Measurements from ENCODE around the gene CCDC86.

CCDC86 gene

DNA sequence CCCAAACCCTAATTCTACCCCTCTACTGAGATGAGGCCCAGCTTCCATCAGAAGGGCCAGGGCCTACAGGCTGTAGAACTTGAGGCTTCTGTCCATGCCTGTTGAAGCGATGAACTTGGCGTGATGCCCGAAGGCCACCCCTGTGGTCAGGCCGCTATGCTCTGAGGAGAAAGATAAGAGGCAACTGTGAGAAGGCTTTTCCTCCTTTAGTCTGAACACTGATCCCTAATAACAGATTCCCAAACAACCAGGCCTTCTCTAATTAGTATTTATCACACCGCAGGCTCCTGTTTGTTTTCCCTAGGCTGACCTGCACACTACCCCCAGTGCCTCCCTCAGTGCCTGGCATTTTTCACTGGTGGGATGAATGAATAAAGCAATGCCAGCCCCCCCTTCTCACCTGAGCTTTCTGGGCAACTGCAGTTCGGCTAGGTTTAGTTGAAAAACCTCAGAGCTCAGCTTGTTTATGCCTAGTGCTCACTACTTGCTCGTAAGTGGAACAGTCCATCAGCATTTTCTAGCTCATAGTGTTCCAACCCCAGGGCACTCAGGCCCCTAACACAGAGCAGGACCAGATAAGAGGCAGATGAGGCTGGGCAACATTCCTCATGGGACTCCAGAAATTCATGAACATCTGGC lies 49.3 kb downstream of the CCDC86 start:
- ATAC-seq (no peak), DNase-seq (no peak)

DNA sequence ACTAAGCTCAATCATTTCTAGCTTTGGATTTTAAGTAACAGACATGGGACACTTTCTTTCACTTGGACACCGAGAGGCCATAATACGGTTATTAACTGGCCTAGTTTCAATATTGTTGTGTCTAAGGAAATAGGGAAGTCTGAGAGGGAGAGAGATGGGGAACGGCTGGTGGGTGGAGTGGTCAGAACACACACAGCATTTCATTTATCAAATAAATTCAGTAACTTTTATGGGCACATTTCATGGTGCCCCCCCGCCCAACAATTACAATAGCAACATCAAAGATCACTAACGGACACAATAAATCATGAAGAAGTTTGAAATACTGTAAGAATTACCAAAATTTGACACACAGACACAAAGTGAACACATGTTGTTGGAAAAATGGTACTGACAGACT lies 53.8 kb downstream of the CCDC86 start:
- ATAC-seq (no peak), DNase-seq (no peak)

GRCh38 chr11:60897496-60897895 lies 55.6 kb downstream of the CCDC86 start:
- ATAC-seq = no peak

DNA sequence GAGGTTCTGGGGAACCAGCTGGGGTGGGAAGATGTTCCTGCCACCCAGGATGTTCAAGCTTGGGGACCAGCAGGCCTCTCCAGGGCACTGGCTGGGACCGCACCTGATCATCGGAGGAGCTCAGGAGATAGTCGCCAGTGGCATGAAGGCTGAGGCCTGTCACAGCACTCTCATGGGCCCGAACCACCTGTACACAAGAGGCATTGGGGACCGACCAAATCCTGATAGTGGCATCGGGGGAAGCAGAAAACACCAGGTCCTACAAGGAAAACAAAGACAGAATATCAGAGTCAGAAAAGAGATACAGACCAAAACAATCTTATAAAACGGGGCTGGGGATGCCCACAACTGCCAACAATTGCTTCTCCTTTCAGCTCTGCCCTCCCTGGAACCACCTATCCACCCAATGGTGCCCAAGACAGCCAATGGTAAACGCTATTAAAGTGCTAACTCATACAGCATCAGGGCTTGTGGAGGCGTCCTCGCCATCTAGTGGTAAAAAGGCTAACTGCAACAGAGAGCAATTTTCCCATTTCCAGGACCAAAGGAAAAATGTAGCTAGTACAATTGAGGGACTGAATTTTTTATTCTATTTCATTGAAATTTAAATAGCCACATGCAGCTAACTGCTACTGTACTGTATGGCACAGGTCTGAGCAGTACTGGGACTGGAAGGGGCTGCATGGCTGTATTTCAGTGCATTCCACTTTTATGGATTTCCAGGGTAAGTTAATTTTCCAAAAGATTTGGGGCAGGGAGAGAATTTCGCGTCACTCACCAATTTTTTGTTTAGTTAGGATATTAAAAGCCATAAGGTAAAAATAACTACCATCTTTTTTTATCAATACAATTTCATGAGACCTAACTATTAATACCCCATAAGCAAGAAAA lies 57.4 kb downstream of the CCDC86 start:
- DNase-seq (no peak), ATAC-seq (no peak)

More at GRCh38 chr11:60897496-60897895, 55.6 kb downstream of the CCDC86 start:
- no peak for DNase-seq

DNA sequence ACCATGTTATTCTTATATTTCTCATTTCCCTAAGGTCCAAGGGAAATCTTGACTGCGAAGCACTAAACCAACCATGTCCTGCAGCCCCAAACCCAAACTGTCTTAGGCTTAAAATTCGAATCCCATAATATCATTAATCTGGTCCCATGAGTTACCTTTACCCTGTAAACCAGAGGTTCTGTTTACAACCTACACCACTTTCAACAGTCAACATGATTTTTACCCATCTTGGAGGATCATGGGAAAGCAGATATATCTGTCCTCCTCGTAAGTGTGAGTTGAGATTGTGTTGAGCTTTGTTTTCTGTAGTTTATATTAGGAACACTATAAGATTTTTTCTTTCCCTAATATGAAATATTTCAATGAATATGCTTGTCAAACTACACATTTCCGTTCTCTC lies 58.1 kb downstream of the CCDC86 start:
- no peak for ATAC-seq
- DNase-seq = no peak

Data from stimulated activated naive CD8-positive, alpha-beta T cell treated with anti-CD3 and anti-CD28 coated beads, Interleukin-15, Interleukin-2, amounts not matched to agents 100 U/mL and 50 U/mL, for 24 hours (primary cell).